ENCODE results near the gene ZNF638. TPM values are rescaled to one million over a fixed set of nuclear protein-coding genes. Genes with fewer than 3 reads are reported as not detected.

The ZNF638 gene
- total RNA-seq, 1 experiment from 2014 or later, result 80.8 TPM

GRCh38 chr2:71395471-71395870 lies 63.9 kb downstream of the ZNF638 start:
- no peak for DNase-seq (ENCODE audit: low read depth, low spot score)
- H3K27ac ChIP-seq (ENCODE audit: low read length), result no peak overlapping the region
- BruUV-seq (replicated peaks), result no TSS peak
- H3K36me3 ChIP-seq (ENCODE audit: control insufficient read depth, insufficient read depth, low read length), result peaks cover 38% of the 10 kb centered on the region
- ChIA-PET POLR2A (no interaction called here), CTCF (no interaction called here)
- ATAC-seq, result no peak
- intact Hi-C loops (cut with micrococcal nuclease; ENCODE audit: unreplicated experiment) (no loop called here), in situ Hi-C loops (cut with HindIII; ENCODE audit: low pct_unique_long_range_greater_than_20kb, low sequenced_read_pairs) (no loop called here)
- H3K9me3 ChIP-seq (ENCODE audit: control insufficient read depth, insufficient read depth, low read depth, low read length), result no peaks in the 10 kb centered on the region
- H3K4me1 ChIP-seq (ENCODE audit: control insufficient read depth, insufficient read depth, low read length), result no peaks in the 10 kb centered on the region
- no peaks in the 10 kb centered on the region for H3K27me3 ChIP-seq (ENCODE audit: control insufficient read depth, insufficient read depth, low read length)
- TF ChIP-seq TCF7L2 (IDR thresholded peaks at IDR 0.05; ENCODE audit: low read depth, low read length) (no peak), CTCF (IDR thresholded peaks at IDR 0.05) (no peak)
- H3K4me3 ChIP-seq (ENCODE audit: low read depth in 2 of 2, low read length in 2 of 2), result no peak overlapping the region

GRCh38 chr2:71402427-71402826 lies 70.8 kb downstream of the ZNF638 start:
- Histone ChIP-seq H3K9me3 (ENCODE audit: control insufficient read depth, insufficient read depth, low read depth, low read length) (no peaks in the 10 kb centered on the region), H3K27me3 (ENCODE audit: control insufficient read depth, insufficient read depth, low read length) (no peaks in the 10 kb centered on the region), H3K4me3 (ENCODE audit: low read depth in 2 of 2, low read length in 2 of 2) (no peak overlapping the region), H3K36me3 (ENCODE audit: control insufficient read depth, insufficient read depth, low read length) (peaks cover 75% of the 10 kb centered on the region), H3K4me1 (ENCODE audit: control insufficient read depth, insufficient read depth, low read length) (no peaks in the 10 kb centered on the region), H3K27ac (ENCODE audit: low read length) (no peak overlapping the region)
- no peak for DNase-seq (ENCODE audit: low read depth, low spot score)
- in situ Hi-C loops (cut with HindIII; ENCODE audit: low pct_unique_long_range_greater_than_20kb, low sequenced_read_pairs) (no loop called here), intact Hi-C loops (cut with micrococcal nuclease; ENCODE audit: unreplicated experiment) (no loop called here)
- no peak for ATAC-seq
- no TSS peak for BruUV-seq (replicated peaks)
- POLR2A ChIA-PET, result no interaction called here
- TF ChIP-seq TCF7L2 (IDR thresholded peaks at IDR 0.05; ENCODE audit: low read depth, low read length) (no peak), CTCF (IDR thresholded peaks at IDR 0.05) (no peak), SIN3A (IDR thresholded peaks at IDR 0.05; ENCODE audit: borderline replicate concordance, insufficient read depth, low read depth, low read length) (no peak), POLR2AphosphoS5 (IDR thresholded peaks at IDR 0.05; ENCODE audit: low read depth, low read length) (no peak), REST (IDR thresholded peaks at IDR 0.05; ENCODE audit: insufficient read depth in 1 of 2, low read depth in 2 of 2, low read length in 1 of 2) (no peak)
- CTCF ChIA-PET, result no interaction called here

DNA sequence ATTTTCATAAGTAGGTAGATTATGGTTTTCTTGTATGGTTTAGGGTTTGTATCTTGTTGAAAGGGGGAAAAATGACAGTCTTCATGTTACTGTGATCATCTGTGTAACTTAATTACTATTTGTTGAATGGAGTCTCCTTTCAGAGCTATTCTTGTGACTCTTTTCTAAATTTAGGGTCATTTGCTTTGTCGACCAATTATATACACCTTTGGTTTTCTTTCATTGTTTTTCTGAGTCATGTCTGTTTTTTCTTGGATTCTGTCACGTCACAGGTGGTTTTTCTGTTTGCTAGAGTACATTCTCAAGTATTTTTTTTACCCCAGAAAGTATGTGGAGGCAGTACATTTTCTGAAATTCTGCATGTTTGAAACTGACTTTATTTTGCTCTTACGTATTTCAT lies 78.0 kb downstream of the ZNF638 start:
- Histone ChIP-seq H3K4me1 (ENCODE audit: control insufficient read depth, insufficient read depth, low read length) (no peaks in the 10 kb centered on the region), H3K27me3 (ENCODE audit: control insufficient read depth, insufficient read depth, low read length) (no peaks in the 10 kb centered on the region), H3K36me3 (ENCODE audit: control insufficient read depth, insufficient read depth, low read length) (peaks cover 41% of the 10 kb centered on the region), H3K27ac (ENCODE audit: low read length) (no peak overlapping the region), H3K4me3 (ENCODE audit: low read depth in 2 of 2, low read length in 2 of 2) (no peak overlapping the region), H3K9me3 (ENCODE audit: control insufficient read depth, insufficient read depth, low read depth, low read length) (no peaks in the 10 kb centered on the region)
- ChIA-PET POLR2A (no interaction called here), CTCF (no interaction called here)
- in situ Hi-C loops (cut with HindIII; ENCODE audit: low pct_unique_long_range_greater_than_20kb, low sequenced_read_pairs), result no loop called here
- no TSS peak for BruUV-seq (replicated peaks)
- no peak for DNase-seq (ENCODE audit: low read depth, low spot score)
- TF ChIP-seq POLR2AphosphoS5 (IDR thresholded peaks at IDR 0.05; ENCODE audit: low read depth, low read length) (no peak), REST (IDR thresholded peaks at IDR 0.05; ENCODE audit: insufficient read depth in 1 of 2, low read depth in 2 of 2, low read length in 1 of 2) (no peak), CTCF (IDR thresholded peaks at IDR 0.05) (no peak), TCF7L2 (IDR thresholded peaks at IDR 0.05; ENCODE audit: low read depth, low read length) (no peak), SIN3A (IDR thresholded peaks at IDR 0.05; ENCODE audit: borderline replicate concordance, insufficient read depth, low read depth, low read length) (no peak)
- intact Hi-C loops (cut with micrococcal nuclease; ENCODE audit: unreplicated experiment), result no loop called here
- ATAC-seq, result no peak

All from Panc1 (cell line).